H1 (cell line): ENCODE data around the gene ABCC2. TPM values are rescaled to one million over a fixed set of nuclear protein-coding genes. Genes with fewer than 3 reads are reported as not detected.

Source experiments
- GTF2F1 ChIP-seq: IDR thresholded peaks from 2 replicates; pipeline ENCODE4 v1.6.1; 2012; ENCODE audit warnings: low read depth, low read length, improper control_type of control experiment, borderline replicate concordance
- TBP ChIP-seq: IDR thresholded peaks from 2 replicates; pipeline ENCODE4 v1.6.1; 2011; ENCODE audit warnings: low read depth, low read length, improper control_type of control experiment
- TEAD4 ChIP-seq: IDR thresholded peaks from 2 replicates; pipeline ENCODE4 v1.6.1; 2012; ENCODE audit warnings: low read depth, low read length, inconsistent platforms, mixed read lengths
- polyA plus RNA-seq, 7 experiments: library from polyadenylated mRNA; depleted of rRNA in 3 of 7; stranded (reverse) in 5 of 7; unstranded in 2 of 7; fragments of >200 nt in 5 of 7; fragments of 200-250 nt in 2 of 7; gene quantifications; 1 replicate in 5 of 7; 2 replicates in 1 of 7; 4 replicates in 1 of 7; pipeline versions ENCODE4 v1.2.1 to v1.2.3, GENCODE V29; 2011 to 2013; ENCODE audit warnings: missing spikeins in 2 of 7, mixed read lengths in 2 of 7
- total RNA-seq: library from RNA; stranded (reverse); fragmentation: NEBNext Ultra II Directional; extraction: Animal tissue kit (Norgen Biotek cat#: 25700); gene quantifications from 2 replicates; pipeline ENCODE4 v1.2.1, GENCODE V29; 2021
- TF ChIP-seq, protein P1 (sequence below): IDR thresholded peaks from 2 replicates; pipeline ENCODE4 v1.6.1; 2011; ENCODE audit warnings: low read depth, mild to moderate bottlenecking, low read length; ENCODE audit not compliant: insufficient read depth

The ABCC2 gene
- total and polyA plus RNA-seq, 2 of the 8 experiments (the other 6 are each of a cell fraction or from before 2014, with no cell fraction given): 0.74 to 1.1 TPM

DNA sequence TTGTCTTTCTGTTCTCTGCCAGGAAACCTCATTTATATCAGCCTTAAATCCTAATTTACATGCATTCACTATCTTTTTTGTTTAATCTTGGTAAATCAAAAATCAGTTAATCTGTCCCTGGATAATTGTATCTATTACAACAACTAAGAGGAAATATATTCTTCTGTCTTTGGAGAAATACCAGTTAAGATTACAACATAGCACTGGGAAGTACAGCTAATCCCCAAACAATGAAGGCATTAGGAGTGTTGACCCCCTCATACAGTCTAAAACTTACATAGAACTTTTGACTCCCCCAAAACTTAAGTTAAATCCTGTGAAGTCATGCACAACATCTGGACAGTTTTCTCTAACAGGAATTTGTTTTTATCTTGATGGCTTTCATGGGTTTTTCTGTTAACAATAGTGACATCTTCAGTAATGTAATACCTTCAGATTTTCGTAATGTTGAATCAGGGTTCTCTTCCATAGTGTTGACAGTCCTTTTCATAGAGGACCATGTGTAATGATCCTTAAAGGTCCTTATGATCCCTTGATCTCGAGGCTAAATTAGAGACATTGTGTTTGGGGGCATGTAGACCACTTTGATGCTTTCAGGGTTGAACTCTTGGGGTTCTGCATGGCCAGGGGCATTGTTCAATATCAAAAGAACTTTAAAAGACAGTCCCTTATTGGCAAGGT is 24.1 kb upstream of the ABCC2 start (continued):
- TF ChIP-seq, protein P1, sequence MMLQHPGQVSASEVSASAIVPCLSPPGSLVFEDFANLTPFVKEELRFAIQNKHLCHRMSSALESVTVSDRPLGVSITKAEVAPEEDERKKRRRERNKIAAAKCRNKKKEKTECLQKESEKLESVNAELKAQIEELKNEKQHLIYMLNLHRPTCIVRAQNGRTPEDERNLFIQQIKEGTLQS: no peak
- TF ChIP-seq TBP (no peak), GTF2F1 (no peak), TEAD4 (no peak)
